Neuronal stem cell (in vitro differentiated cells): ENCODE measurements around the gene ZC2HC1C.

ENCODE experiments used
- DNase-seq: peaks from one replicate; pipeline ENCODE4 v3.0.0-alpha.2; 2013; ENCODE audit warnings: low spot score
- H2AFZ ChIP-seq: one replicate; pipeline ENCODE4 v1.6.1; 2013; ENCODE audit warnings: mild to moderate bottlenecking, low read length, inconsistent platforms
- H2AK5ac ChIP-seq: 2 replicates; pipeline ENCODE4 v1.6.1; 2013; ENCODE audit warnings: low read depth, mild to moderate bottlenecking, inconsistent platforms, low read length, moderate library complexity, mixed read lengths
- H2BK120ac ChIP-seq: 2 replicates; pipeline ENCODE4 v1.6.1; 2013; ENCODE audit warnings: low read depth, mild to moderate bottlenecking, inconsistent platforms, low read length, moderate library complexity, mixed read lengths
- H2BK12ac ChIP-seq: one replicate; pipeline ENCODE4 v1.6.1; 2013; ENCODE audit warnings: low read length, inconsistent platforms
- H2BK15ac ChIP-seq: 2 replicates; pipeline ENCODE4 v1.6.1; 2013; ENCODE audit warnings: mild to moderate bottlenecking, low read length, inconsistent platforms, mixed read lengths
- H2BK5ac ChIP-seq: one replicate; pipeline ENCODE4 v1.6.1; 2013; ENCODE audit warnings: inconsistent platforms, mild to moderate bottlenecking, low read length, moderate library complexity
- H3K14ac ChIP-seq: one replicate; pipeline ENCODE4 v1.6.1; 2013; ENCODE audit warnings: low read length, inconsistent platforms
- H3K18ac ChIP-seq: 2 replicates; pipeline ENCODE4 v1.6.1; 2013; ENCODE audit warnings: low read length, inconsistent platforms
- H3K23ac ChIP-seq: 2 replicates; pipeline ENCODE4 v1.6.1; 2013; ENCODE audit warnings: low read depth, mild to moderate bottlenecking, mixed read lengths, low read length, inconsistent platforms; ENCODE audit not compliant: poor library complexity
- H3K27ac ChIP-seq: replicated peaks from 3 replicates; pipeline ENCODE4 v1.5.1; 2013; ENCODE audit warnings: low read length, inconsistent platforms
- H3K27me3 ChIP-seq, 3 experiments: 2 replicates each; pipeline ENCODE4 v1.6.1; 2013; ENCODE audit warnings: low read length in 3 of 3, mild to moderate bottlenecking in 2 of 3, inconsistent platforms in 1 of 3, low read depth in 1 of 3, mixed read lengths in 1 of 3, moderate library complexity in 1 of 3; ENCODE audit not compliant: control insufficient read depth in 3 of 3, insufficient read depth in 3 of 3
- H3K36me3 ChIP-seq, 2 donors: replicated peaks in 1 of 2; 2 replicates each; pipeline ENCODE4 v1.6.1; 2013; ENCODE audit warnings: low read length in 2 of 2; ENCODE audit not compliant: control insufficient read depth in 2 of 2, insufficient read depth in 2 of 2
- H3K4ac ChIP-seq: 2 replicates; pipeline ENCODE4 v1.6.1; 2013; ENCODE audit warnings: inconsistent platforms, mild to moderate bottlenecking, low read length, moderate library complexity
- H3K4me1 ChIP-seq, 2 donors: 1 replicate in 1 of 2; 2 replicates in 1 of 2; pipeline ENCODE4 v1.6.1; 2013; ENCODE audit warnings: low read length in 2 of 2, low read depth in 1 of 2; ENCODE audit not compliant: control insufficient read depth in 2 of 2, insufficient read depth in 1 of 2
- H3K4me2 ChIP-seq: one replicate; pipeline ENCODE4 v1.6.1; 2013; ENCODE audit warnings: mild to moderate bottlenecking, low read length, inconsistent platforms; ENCODE audit not compliant: insufficient read depth, poor library complexity, severe bottlenecking
- H3K4me3 ChIP-seq, 2 donors: 2 replicates each; pipeline ENCODE4 v1.5.1; 2013; ENCODE audit warnings: low read length in 2 of 2, mild to moderate bottlenecking in 2 of 2, inconsistent platforms in 1 of 2, moderate library complexity in 1 of 2
- H3K79me1 ChIP-seq: one replicate; pipeline ENCODE4 v1.6.1; 2013; ENCODE audit warnings: low read depth, mild to moderate bottlenecking, inconsistent platforms, low read length, moderate library complexity
- H3K9ac ChIP-seq: one replicate; pipeline ENCODE4 v1.6.1; 2013; ENCODE audit warnings: mild to moderate bottlenecking, low read depth, low read length, inconsistent platforms; ENCODE audit not compliant: poor library complexity
- H3K9me3 ChIP-seq, 2 donors: replicated peaks in 1 of 2; 2 replicates each; pipeline versions ENCODE3 to v1.6.1; 2013; ENCODE audit warnings: low read length in 2 of 2, mild to moderate bottlenecking in 2 of 2, inconsistent platforms in 1 of 2, low read depth in 1 of 2, mixed read lengths in 1 of 2, moderate library complexity in 1 of 2; ENCODE audit not compliant: control insufficient read depth in 2 of 2, insufficient read depth in 1 of 2
- H4K8ac ChIP-seq: one replicate; pipeline ENCODE4 v1.6.1; 2013; ENCODE audit warnings: low read depth, mild to moderate bottlenecking, inconsistent platforms, low read length, moderate library complexity
- H4K91ac ChIP-seq: one replicate; pipeline ENCODE4 v1.6.1; 2013; ENCODE audit warnings: low read length, low read depth, mild to moderate bottlenecking, inconsistent platforms; ENCODE audit not compliant: poor library complexity
- WGBS, 2 donors: extraction: QIAGEN DNeasy Blood & Tissue Kit; methylation state at CpG; one replicate each; pipeline ENCODE4 v1.1.7; 2013; ENCODE audit warnings: missing lambda C conversion rate in 2 of 2, mixed read lengths in 1 of 2; ENCODE audit not compliant: insufficient read length in 2 of 2, insufficient replicate concordance in 1 of 2; ENCODE audit errors: extremely low coverage in 2 of 2; 5-methylcytosine and 5-hydroxymethylcytosine counted together

The ZC2HC1C gene

GRCh38 chr14:75123991-75124390 is 54.5 kb downstream of the ZC2HC1C start:
- no CpG with 5 or more reads among the region's 7 CpGs for WGBS, 2 donors
- H2AFZ ChIP-seq: peak overlapping the region; percentile 36
- no peak overlapping the region for H3K9ac ChIP-seq
- H3K79me1 ChIP-seq: peaks cover 2% of the 10 kb centered on the region
- no peak overlapping the region for H4K91ac ChIP-seq
- DNase-seq: no peak
- H3K14ac ChIP-seq: no peak overlapping the region
- H3K23ac ChIP-seq: no peak overlapping the region
- H2BK120ac ChIP-seq: no peak overlapping the region
- no peak overlapping the region for H3K4me3 ChIP-seq
- no peaks in the 10 kb centered on the region for H3K9me3 ChIP-seq
- H3K18ac ChIP-seq: no peak overlapping the region
- no peak overlapping the region for H2BK12ac ChIP-seq
- no peak overlapping the region for H2BK15ac ChIP-seq
- H3K4ac ChIP-seq: no peak overlapping the region
- H3K27ac ChIP-seq: no peak overlapping the region
- H4K8ac ChIP-seq: no peak overlapping the region
- no peak overlapping the region for H2BK5ac ChIP-seq
- H2AK5ac ChIP-seq: no peak overlapping the region
- H3K27me3 ChIP-seq: no peaks in the 10 kb centered on the region
- no peak overlapping the region for H3K4me2 ChIP-seq
- H3K4me1 ChIP-seq: peaks cover 0 to 10% of the 10 kb centered on the region in 2 donors
- peaks cover 5 to 23% of the 10 kb centered on the region in 2 donors for H3K36me3 ChIP-seq

DNA sequence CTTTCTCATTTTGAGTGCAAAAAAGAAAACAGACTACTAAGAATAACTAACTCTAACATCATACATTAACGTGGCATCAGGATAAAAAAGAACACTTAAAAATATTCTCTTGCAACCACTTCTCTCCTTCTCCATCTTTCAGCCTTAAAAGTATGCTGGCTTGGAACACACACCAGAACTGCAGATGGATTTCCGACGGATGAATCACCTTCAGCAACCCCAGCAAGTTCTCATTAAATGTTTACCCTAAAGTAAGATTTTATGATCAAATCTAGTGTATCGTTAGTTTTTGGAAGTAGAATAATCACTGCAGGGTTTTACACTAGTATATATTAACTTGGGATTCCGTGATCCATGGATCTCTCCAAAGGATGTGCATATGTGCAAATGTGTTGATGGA is 56.2 kb downstream of the ZC2HC1C start:
- Histone ChIP-seq H3K18ac (no peak overlapping the region), H4K8ac (no peak overlapping the region), H3K4me3 (peak overlapping the region in 1 of 2 donors; percentile 90), H3K36me3 (peaks cover 1 to 9% of the 10 kb centered on the region in 2 donors), H2BK5ac (no peak overlapping the region), H3K4me2 (peak overlapping the region; percentile 40), H3K79me1 (peaks cover 2% of the 10 kb centered on the region), H2AK5ac (no peak overlapping the region), H3K9me3 (no peaks in the 10 kb centered on the region), H3K27me3 (no peaks in the 10 kb centered on the region), H3K14ac (no peak overlapping the region), H3K4me1 (peaks cover 0 to 10% of the 10 kb centered on the region in 2 donors), H3K27ac (no peak overlapping the region), H2BK15ac (no peak overlapping the region), H2AFZ (no peak overlapping the region), H2BK12ac (no peak overlapping the region), H4K91ac (no peak overlapping the region), H3K4ac (no peak overlapping the region), H2BK120ac (no peak overlapping the region), H3K23ac (no peak overlapping the region), H3K9ac (no peak overlapping the region)
- no CpG with 5 or more reads among the region's 5 CpGs for WGBS, 2 donors
- DNase-seq: no peak

- peak overlapping the region; percentile 90 to 96 for H3K4me3 ChIP-seq
- no peak overlapping the region for H2BK5ac ChIP-seq
- peaks cover 1 to 9% of the 10 kb centered on the region in 2 donors for H3K36me3 ChIP-seq
- H3K18ac ChIP-seq: no peak overlapping the region
- H3K9me3 ChIP-seq: no peaks in the 10 kb centered on the region
- peaks cover 0 to 10% of the 10 kb centered on the region in 2 donors for H3K4me1 ChIP-seq
- peak overlapping the region; percentile 61 for H3K4me2 ChIP-seq
- no peak overlapping the region for H4K91ac ChIP-seq
- no peak overlapping the region for H3K4ac ChIP-seq
- H2BK12ac ChIP-seq: no peak overlapping the region
- H3K79me1 ChIP-seq: peaks cover 2% of the 10 kb centered on the region
- no peak overlapping the region for H3K27ac ChIP-seq
- no peak overlapping the region for H2BK15ac ChIP-seq
- no peak for DNase-seq
- no peak overlapping the region for H2AK5ac ChIP-seq
- no peak overlapping the region for H3K23ac ChIP-seq
- H3K9ac ChIP-seq: no peak overlapping the region
- no peak overlapping the region for H3K14ac ChIP-seq
- peak overlapping the region; percentile 97 for H2AFZ ChIP-seq
- H2BK120ac ChIP-seq: no peak overlapping the region
- H3K27me3 ChIP-seq: no peaks in the 10 kb centered on the region
- H4K8ac ChIP-seq: no peak overlapping the region
- WGBS, 2 donors: no CpG with 5 or more reads among the region's 6 CpGs
These were observed 56.7 kb downstream of the ZC2HC1C start for GRCh38 chr14:75126121-75126544.

- H3K4me3 ChIP-seq: peak within 1 kb of the TSS; percentile 90 to 96
- H3K9ac ChIP-seq: peak within 1 kb of the TSS; percentile 98
- H3K14ac ChIP-seq: no peak within 1 kb of the TSS
- H2AFZ ChIP-seq: peak within 1 kb of the TSS; percentile 97
- DNase-seq: peak; percentile 55
- H3K4ac ChIP-seq: no peak within 1 kb of the TSS
- H2BK5ac ChIP-seq: peak within 1 kb of the TSS; percentile 14
- peak within 1 kb of the TSS; percentile 55 for H3K27ac ChIP-seq
- peak within 1 kb of the TSS; percentile 3 for H4K8ac ChIP-seq
- peak within 1 kb of the TSS; percentile 94 for H3K23ac ChIP-seq
- H3K36me3 ChIP-seq: peaks cover 1 to 16% of the 10 kb centered on the region in 2 donors
- H4K91ac ChIP-seq: no peak within 1 kb of the TSS
- no peak within 1 kb of the TSS for H2BK120ac ChIP-seq
- peak within 1 kb of the TSS; percentile 61 for H3K4me2 ChIP-seq
- no peak within 1 kb of the TSS for H2BK15ac ChIP-seq
- H3K4me1 ChIP-seq: peaks cover 0 to 10% of the 10 kb centered on the region in 2 donors
- WGBS, 2 donors: no CpG with 5 or more reads among the region's 76 CpGs
- no peak within 1 kb of the TSS for H2BK12ac ChIP-seq
- no peaks in the 10 kb centered on the region for H3K27me3 ChIP-seq
- H3K79me1 ChIP-seq: peaks cover 2% of the 10 kb centered on the region
- no peaks in the 10 kb centered on the region for H3K9me3 ChIP-seq
- no peak within 1 kb of the TSS for H2AK5ac ChIP-seq
- peak within 1 kb of the TSS; percentile 94 for H3K18ac ChIP-seq
These were observed 57.4 kb downstream of the ZC2HC1C start, which contains the start of gene NEK9 for GRCh38 chr14:75126679-75127473. TSS of gene NEK9 (minus strand) at chr14:75127048. CDS start at chr14:75126921, 127 bp downstream.
